ENCODE data around the gene CDADC1.

DNA sequence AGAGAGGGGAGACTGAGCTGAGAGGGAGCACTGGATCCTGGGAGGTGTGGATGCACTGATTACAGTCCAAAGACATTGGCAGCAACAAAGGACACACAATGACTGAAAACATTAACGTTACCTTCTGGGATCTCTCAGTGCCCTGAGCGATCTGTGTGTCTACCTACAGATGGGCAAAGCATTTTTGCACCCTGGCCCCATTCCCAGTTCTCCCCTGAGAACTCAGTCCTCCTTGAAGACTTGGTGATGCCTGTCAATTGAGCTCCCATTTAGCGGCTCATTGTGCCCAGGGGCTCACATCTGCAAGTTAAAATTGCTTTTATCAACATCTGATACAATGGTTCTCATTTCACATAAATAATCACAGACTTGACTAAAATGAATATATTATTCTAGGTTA is 62.5 kb downstream of the CDADC1 start:
- TF ChIP-seq EZH2 (IDR thresholded peaks at IDR 0.05): no peak
- TF ChIP-seq POLR2AphosphoS5 (IDR thresholded peaks at IDR 0.05; ENCODE audit: borderline replicate concordance, low read depth, low read length): no peak

Data from SK-N-MC (cell line).